Activated CD8-positive, alpha-beta T cell treated with anti-CD3 and anti-CD28 coated beads for 36 hours (primary cell): ENCODE data around the gene C1QL4. TPM values are rescaled to one million over a fixed set of nuclear protein-coding genes. Genes with fewer than 3 reads are reported as not detected.

ENCODE experiments used
- ATAC-seq: fragments of 200-7000 bp; cut with Tn5 transposase; one replicate; pipeline ENCODE4 v1.10.0; 2021; ENCODE audit warnings: mild to moderate bottlenecking, moderate library complexity
- CTCF ChIA-PET: fragments of 350-600 bp; sonication (Branson Sonifier 250); formaldehyde crosslinking; loops from one replicate; lab custom pipeline; 2021; ENCODE audit warnings: antibody characterized with exemption; lab: Charles Lee
- POLR2A ChIA-PET: fragments of 350-600 bp; sonication (Branson Sonifier 250); formaldehyde crosslinking; loops from one replicate; lab custom pipeline; 2021; ENCODE audit warnings: antibody characterized with exemption; lab: Charles Lee
- DNase-seq: peaks from one replicate; pipeline ENCODE4 v3.0.0-alpha.2; 2020
- H3K27ac Mint-ChIP-seq: one replicate; pipeline ENCODE4 v1.8.0; 2021; ENCODE audit warnings: mild to moderate bottlenecking, mixed read lengths
- H3K27me3 Mint-ChIP-seq: one replicate; pipeline ENCODE4 v1.8.0; 2021; ENCODE audit warnings: mixed read lengths
- H3K36me3 Mint-ChIP-seq: one replicate; pipeline ENCODE4 v1.8.0; 2021; ENCODE audit warnings: low read depth, mixed read lengths
- H3K4me1 Mint-ChIP-seq: one replicate; pipeline ENCODE4 v1.8.0; 2021; ENCODE audit warnings: low read depth, mixed read lengths
- H3K4me3 Mint-ChIP-seq: one replicate; pipeline ENCODE4 v1.8.0; 2021; ENCODE audit warnings: mild to moderate bottlenecking, moderate library complexity, mixed read lengths
- H3K9me3 Mint-ChIP-seq: one replicate; pipeline ENCODE4 v1.8.0; 2021; ENCODE audit warnings: mixed read lengths
- CTCF ChIP-seq: fragments of 200-600 bp; IDR thresholded peaks from one replicate; pipeline ENCODE4 v1.8.0; 2022; ENCODE audit warnings: antibody characterized with exemption, mild to moderate bottlenecking
- intact Hi-C: fragments of 100-400 bp; cut with micrococcal nuclease; formaldehyde crosslinking; loops from one replicate; pipeline ENCODE4 v1.10.0; 2022
- total RNA-seq, 2 experiments: library from RNA; stranded (reverse); gene quantifications; one replicate each; pipeline ENCODE4 v1.2.3, GENCODE V29; 2021

Gene C1QL4
- total RNA-seq, 2 experiments from 2014 or later = not detected

- DNase-seq (peak; percentile 80), ATAC-seq (peak; percentile 98)
- ChIA-PET CTCF (interaction anchor here (0.6 to 8.9 kb wide), 88 partner anchors 9 to 419 kb away, joined by 3 to 366 read pairs (median 5); partner anchors contain the start of genes C1QL4, DNAJC22, MCRS1 and PRPF40B), POLR2A (interaction anchor here (1.2 to 1.3 kb wide), 2 partner anchors 8 to 215 kb away, joined by 3 to 4 read pairs; partner anchors contain the start of gene SPATS2)
- no peak overlapping the region for H3K4me3 Mint-ChIP-seq
- H3K4me1 Mint-ChIP-seq = peaks cover 2% of the 10 kb centered on the region
- H3K27ac Mint-ChIP-seq = no peak overlapping the region
- H3K36me3 Mint-ChIP-seq = no peaks in the 10 kb centered on the region
- peaks cover 12% of the 10 kb centered on the region for H3K27me3 Mint-ChIP-seq
- no peaks in the 10 kb centered on the region for H3K9me3 Mint-ChIP-seq
- TF ChIP-seq CTCF = peak; percentile 90
- intact Hi-C loops = loop anchor here (1.0 kb wide), 1 partner anchor 156 kb away; no protein-coding TSS in a partner anchor
Measured at GRCh38 chr12:49358483-49359141, 21.6 kb upstream of the C1QL4 start.

- intact Hi-C loops = no loop called here
- no peaks in the 10 kb centered on the region for H3K9me3 Mint-ChIP-seq
- ChIA-PET POLR2A (interaction anchor here (1.5 kb wide), 1 partner anchor 9 kb away, joined by 3 read pairs; no protein-coding TSS in a partner anchor), CTCF (interaction anchor here (0.6 to 8.9 kb wide), 28 partner anchors 9 to 271 kb away, joined by 3 to 366 read pairs (median 7); partner anchors contain the start of genes DNAJC22, PRPH and SPATS2)
- H3K27ac Mint-ChIP-seq = no peak overlapping the region
- H3K36me3 Mint-ChIP-seq = no peaks in the 10 kb centered on the region
- ATAC-seq (no peak), DNase-seq (no peak)
- H3K4me1 Mint-ChIP-seq = peaks cover 2% of the 10 kb centered on the region
- no peak overlapping the region for H3K4me3 Mint-ChIP-seq
- TF ChIP-seq CTCF = peak; percentile 54
- peaks cover 16% of the 10 kb centered on the region for H3K27me3 Mint-ChIP-seq
Measured at GRCh38 chr12:49357103-49357678, 20.2 kb upstream of the C1QL4 start.

GRCh38 chr12:49355913-49356312 is 18.9 kb upstream of the C1QL4 start:
- Mint-ChIP-seq H3K27me3 (peaks cover 17% of the 10 kb centered on the region), H3K4me3 (no peak overlapping the region), H3K27ac (no peak overlapping the region), H3K4me1 (peaks cover 2% of the 10 kb centered on the region), H3K9me3 (no peaks in the 10 kb centered on the region), H3K36me3 (no peaks in the 10 kb centered on the region)
- intact Hi-C loops = no loop called here
- TF ChIP-seq CTCF = no peak
- ATAC-seq = no peak
- no peak for DNase-seq
- ChIA-PET CTCF (interaction anchor here (1.4 to 8.9 kb wide), 5 partner anchors 8 to 159 kb away, joined by 3 to 366 read pairs (median 114); partner anchors contain the start of genes DNAJC22, PRPH and SPATS2), POLR2A (interaction anchor here (1.6 kb wide), 1 partner anchor 169 kb away, joined by 3 read pairs; no protein-coding TSS in a partner anchor)

- POLR2A ChIA-PET = no interaction called here
- CTCF ChIA-PET = interaction anchor here (1.0 to 6.9 kb wide), 7 partner anchors 10 to 254 kb away, joined by 3 to 145 read pairs (median 8); partner anchors contain the start of gene TROAP
- ATAC-seq (no peak), DNase-seq (no peak)
- intact Hi-C loops = no loop called here
- H3K36me3 Mint-ChIP-seq = no peaks in the 10 kb centered on the region
- H3K27me3 Mint-ChIP-seq = peaks cover 32% of the 10 kb centered on the region
- no peak overlapping the region for H3K27ac Mint-ChIP-seq
- H3K9me3 Mint-ChIP-seq = no peaks in the 10 kb centered on the region
- peaks cover 5% of the 10 kb centered on the region for H3K4me1 Mint-ChIP-seq
- no peak overlapping the region for H3K4me3 Mint-ChIP-seq
- no peak for TF ChIP-seq CTCF
Measured at GRCh38 chr12:49352351-49352750, 15.4 kb upstream of the C1QL4 start.
